Sigmoid colon (tissue), 7 donors: Measurements from ENCODE around the gene CRACR2A. TPM values are rescaled to one million over a fixed set of nuclear protein-coding genes. Genes with fewer than 3 reads are reported as not detected.
A peak's percentile ranks its signal among the peaks of the same experiment; 100 is the strongest.

Experiments used
- DNase-seq: peaks from one replicate; pipeline ENCODE4 v3.0.0-alpha.2; 2019
- H3K27ac ChIP-seq, 4 donors: fragments of 200-600 bp; sonication (generic); one replicate each; pipeline ENCODE4 v1.5.1; 2016 to 2019; ENCODE audit warnings: mild to moderate bottlenecking in 1 of 4
- H3K27me3 ChIP-seq, 3 donors: fragments of 200-600 bp; sonication (generic); one replicate each; pipeline ENCODE4 v1.5.1; 2019; ENCODE audit warnings: mild to moderate bottlenecking in 1 of 3
- H3K36me3 ChIP-seq, 4 donors: fragments of 200-600 bp; sonication (generic); one replicate each; pipeline ENCODE4 v1.5.1; 2016 to 2019
- H3K4me1 ChIP-seq, 4 donors: fragments of 200-600 bp; sonication (generic); one replicate each; pipeline ENCODE4 v1.5.1; 2017 to 2019
- H3K4me3 ChIP-seq, 4 donors: fragments of 200-600 bp; sonication (generic); one replicate each; pipeline ENCODE4 v1.5.1; 2017 to 2019; ENCODE audit warnings: mild to moderate bottlenecking in 2 of 4, moderate library complexity in 1 of 4
- H3K9me3 ChIP-seq, 4 donors: fragments of 200-600 bp in 3 of 4; sonication (generic) in 3 of 4; one replicate each; pipeline versions ENCODE4 v1.5.1 to v1.6.1; 2013 to 2019
- CTCF ChIP-seq, 4 experiments: fragments of 450-650 bp in 3 of 4; fragments of 200-600 bp in 1 of 4; IDR thresholded peaks; one replicate each; pipeline ENCODE4 v1.5.1; 2016 to 2019; ENCODE audit warnings: antibody characterized with exemption in 4 of 4, mild to moderate bottlenecking in 3 of 4, moderate library complexity in 2 of 4
- EP300 ChIP-seq, 4 donors: sonication (generic); formaldehyde crosslinking; IDR thresholded peaks; one replicate each; pipeline ENCODE4 v1.6.1; 2017; ENCODE audit warnings: antibody characterized with exemption in 4 of 4
- POLR2A ChIP-seq, 2 donors: fragments of 450-650 bp; IDR thresholded peaks; one replicate each; pipeline ENCODE4 v1.6.1; 2016; ENCODE audit warnings: antibody characterized with exemption in 2 of 2, mild to moderate bottlenecking in 2 of 2, moderate library complexity in 2 of 2
- POLR2AphosphoS5 ChIP-seq, 4 donors: sonication (generic); formaldehyde crosslinking; IDR thresholded peaks; one replicate each; pipeline ENCODE4 v1.6.1; 2017; ENCODE audit warnings: antibody characterized with exemption in 4 of 4
- WGBS, 2 donors: extraction: QIAGEN DNeasy Blood & Tissue Kit; methylation state at CpG; one replicate each; pipeline ENCODE4 v1.1.7; 2013; 5-methylcytosine and 5-hydroxymethylcytosine counted together
- intact Hi-C: fragments of 100-400 bp; cut with DNase I; formaldehyde crosslinking; loops from one replicate; pipeline ENCODE4 v1.15.1; 2023
- polyA plus RNA-seq, 3 donors: library from polyadenylated mRNA; stranded (reverse); fragments of 200-250 nt; gene quantifications; one replicate each; pipeline ENCODE4 v1.2.3, GENCODE V29; 2013
- total RNA-seq, 4 donors: library from RNA; depleted of rRNA; stranded (reverse); fragments of >200 nt; gene quantifications; one replicate each; pipeline ENCODE4 v1.1.0, GENCODE V29; 2016
- donor health status: healthy with polysubstance abuse.
- donor health status: Bipolar disorder and iron deficiency.
- donor health status: healthy.

Gene CRACR2A
- total and polyA plus RNA-seq, 7 donors: 1.1 to 29.6 (median 4.2) TPM

GRCh38 chr12:3757261-3757660 lies 4.4 kb upstream of the CRACR2A start:
- intact Hi-C loops: no loop called here
- no peak overlapping the region for H3K27ac ChIP-seq
- 28 to 64% methylated on average over 2 of the region's 2 CpGs for WGBS, 2 donors

GRCh38 chr12:3755898-3756297 lies 3.0 kb upstream of the CRACR2A start:
- Histone ChIP-seq H3K27ac (no peak overlapping the region), H3K4me3 (no peak overlapping the region), H3K4me1 (peaks cover 0 to 24% (median 17%) of the 10 kb centered on the region in 4 donors), H3K9me3 (no peaks in the 10 kb centered on the region), H3K27me3 (no peaks in the 10 kb centered on the region), H3K36me3 (no peaks in the 10 kb centered on the region)
- DNase-seq: no peak
- WGBS, 2 donors: 86 to 92% methylated on average over 3 of the region's 3 CpGs
- intact Hi-C loops: no loop called here
- TF ChIP-seq POLR2A (IDR thresholded peaks at IDR 0.05): no peak
- TF ChIP-seq CTCF (IDR thresholded peaks at IDR 0.05): no peak
- no peak for TF ChIP-seq EP300 (IDR thresholded peaks at IDR 0.05)
- TF ChIP-seq POLR2AphosphoS5 (IDR thresholded peaks at IDR 0.05): no peak

More at GRCh38 chr12:3757261-3757660, 4.4 kb upstream of the CRACR2A start:
- Histone ChIP-seq H3K9me3 (no peaks in the 10 kb centered on the region), H3K4me3 (no peak overlapping the region), H3K27me3 (no peaks in the 10 kb centered on the region), H3K4me1 (peaks cover 0 to 21% (median 15%) of the 10 kb centered on the region in 4 donors), H3K36me3 (no peaks in the 10 kb centered on the region)
- TF ChIP-seq EP300 (IDR thresholded peaks at IDR 0.05) (no peak), CTCF (IDR thresholded peaks at IDR 0.05) (no peak), POLR2AphosphoS5 (IDR thresholded peaks at IDR 0.05) (no peak), POLR2A (IDR thresholded peaks at IDR 0.05) (no peak)
- DNase-seq: no peak

- no peaks in the 10 kb centered on the region for H3K36me3 ChIP-seq
- peak; percentile 75 for DNase-seq
- intact Hi-C loops: loop anchor here (5.0 kb wide), 1 partner anchor 96 kb away; no protein-coding TSS in a partner anchor
- no peaks in the 10 kb centered on the region for H3K27me3 ChIP-seq
- H3K27ac ChIP-seq: peak overlapping the region; percentile 65 to 80 (median 70)
- TF ChIP-seq POLR2A (IDR thresholded peaks at IDR 0.05) (no peak), POLR2AphosphoS5 (IDR thresholded peaks at IDR 0.05) (peak in 2 of 4 donors; percentile 13 to 19), EP300 (IDR thresholded peaks at IDR 0.05) (no peak), CTCF (IDR thresholded peaks at IDR 0.05) (no peak)
- WGBS, 2 donors: 40 to 51% methylated on average over 9 of the region's 9 CpGs
- peak overlapping the region in 3 of 4 donors; percentile 45 to 58 (median 51) for H3K4me3 ChIP-seq
- peaks cover 0 to 24% (median 17%) of the 10 kb centered on the region in 4 donors for H3K4me1 ChIP-seq
- no peaks in the 10 kb centered on the region for H3K9me3 ChIP-seq
These were observed 805 bp upstream of the CRACR2A start for GRCh38 chr12:3753544-3754284.

- DNase-seq: no peak
- Histone ChIP-seq H3K4me3 (peak overlapping the region in 3 of 4 donors; percentile 45 to 58 (median 51)), H3K27me3 (no peaks in the 10 kb centered on the region), H3K27ac (peak overlapping the region; percentile 65 to 80 (median 70)), H3K36me3 (no peaks in the 10 kb centered on the region), H3K4me1 (peaks cover 0 to 24% (median 17%) of the 10 kb centered on the region in 4 donors), H3K9me3 (no peaks in the 10 kb centered on the region)
- TF ChIP-seq CTCF (IDR thresholded peaks at IDR 0.05) (no peak), EP300 (IDR thresholded peaks at IDR 0.05) (no peak), POLR2A (IDR thresholded peaks at IDR 0.05) (no peak), POLR2AphosphoS5 (IDR thresholded peaks at IDR 0.05) (no peak)
- intact Hi-C loops: loop anchor here (5.0 kb wide), 1 partner anchor 95 kb away; no protein-coding TSS in a partner anchor
- WGBS, 2 donors: 4 to 16% methylated on average over 18 of the region's 18 CpGs
These were observed 706 bp downstream of the CRACR2A start for GRCh38 chr12:3752096-3752709.
